HPDE6-E6E7 (cell line): ENCODE results near the gene USF3.

Experiments used
- DNase-seq: peaks from one replicate; pipeline ENCODE4 v3.0.0; 2011; ENCODE audit warnings: missing footprints; ENCODE audit errors: extremely low spot score

Gene USF3

DNA sequence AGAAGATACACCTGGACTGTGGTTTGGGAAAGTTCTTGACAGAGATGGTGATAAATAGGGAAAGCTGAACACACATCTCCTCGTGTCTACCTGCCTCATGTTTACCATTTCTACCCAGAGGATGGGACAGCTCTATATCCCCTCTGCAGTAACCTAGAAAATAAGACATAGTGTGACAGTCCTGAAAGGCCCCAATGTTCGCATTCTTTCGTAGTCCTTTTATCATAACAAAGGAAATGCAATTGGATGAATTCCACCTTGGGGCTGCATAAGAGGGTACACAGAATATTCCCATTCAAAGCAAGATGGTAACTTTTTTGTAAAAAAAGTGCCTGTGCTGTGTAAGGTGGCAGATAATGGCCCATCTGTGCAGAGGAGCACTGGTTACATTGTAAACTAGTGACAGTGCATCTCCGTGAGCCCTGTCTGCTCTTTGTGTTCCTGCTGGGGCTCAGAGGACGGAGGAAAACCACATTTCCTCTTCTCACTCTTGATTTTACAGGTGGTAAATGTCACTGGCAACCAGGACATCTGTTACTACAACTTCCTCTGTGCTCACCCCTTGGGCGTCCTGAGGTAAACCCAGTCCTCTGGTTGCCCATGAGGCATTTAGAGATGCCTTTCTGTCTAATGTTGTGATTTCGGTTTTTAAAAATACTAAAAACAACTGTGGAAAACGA lies 89.8 kb downstream of the USF3 start:
- DNase-seq: no peak

DNA sequence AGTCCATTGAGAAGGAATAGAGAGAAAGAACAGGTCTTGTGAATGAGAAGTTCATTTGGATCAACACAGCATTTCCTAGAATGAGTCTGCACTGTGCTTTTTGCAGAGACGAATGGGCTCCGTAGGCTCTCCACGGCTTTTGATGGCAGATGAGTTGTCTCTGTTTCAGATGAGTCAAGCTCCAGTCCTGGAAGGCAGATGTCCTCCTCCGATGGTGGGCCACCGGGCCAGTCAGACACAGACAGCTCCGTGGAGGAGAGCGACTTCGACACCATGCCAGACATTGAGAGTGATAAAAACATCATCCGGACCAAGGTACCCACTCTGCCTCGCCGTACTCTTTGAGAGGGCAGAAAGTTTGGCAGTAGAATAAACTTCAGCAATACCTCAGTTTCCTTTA lies 93.6 kb downstream of the USF3 start:
- no peak for DNase-seq

DNA sequence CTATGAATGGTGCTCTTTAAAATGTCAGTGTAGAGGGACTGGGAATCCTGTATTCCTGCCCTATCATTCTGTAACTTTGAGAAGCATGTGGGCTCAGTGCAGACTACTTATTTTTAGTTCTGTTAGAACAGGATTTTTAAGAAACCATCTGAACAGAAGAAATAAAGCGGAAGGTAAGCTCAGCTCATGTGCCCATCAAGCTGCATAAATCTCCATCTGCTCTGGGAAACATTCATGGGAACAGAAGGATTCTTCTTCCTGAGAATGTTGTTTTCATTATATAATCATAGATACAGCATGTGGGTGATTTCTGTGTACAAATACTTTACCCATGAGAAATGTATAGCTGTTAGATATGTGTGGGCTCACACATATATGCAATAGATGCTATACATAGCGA lies 94.2 kb downstream of the USF3 start:
- no peak for DNase-seq

DNA sequence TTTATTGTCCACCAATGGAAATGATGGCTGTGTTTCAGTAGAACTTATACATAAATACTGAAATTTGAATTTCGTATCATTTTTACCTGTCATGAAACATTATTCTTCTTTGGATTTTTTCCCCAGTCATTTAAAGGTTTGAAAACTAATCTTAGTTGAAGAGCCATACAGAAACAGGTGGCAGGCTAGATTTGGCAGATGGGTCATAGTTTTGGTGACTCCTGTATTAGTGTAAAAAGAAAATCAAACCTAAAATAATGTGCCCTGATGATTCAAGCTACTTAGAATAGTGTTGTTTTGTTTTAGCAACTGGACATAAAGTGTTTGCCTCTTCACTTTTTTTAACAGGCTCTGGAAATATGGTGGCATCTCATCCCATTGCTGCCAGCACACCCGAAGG lies 95.2 kb downstream of the USF3 start:
- no peak for DNase-seq

DNA sequence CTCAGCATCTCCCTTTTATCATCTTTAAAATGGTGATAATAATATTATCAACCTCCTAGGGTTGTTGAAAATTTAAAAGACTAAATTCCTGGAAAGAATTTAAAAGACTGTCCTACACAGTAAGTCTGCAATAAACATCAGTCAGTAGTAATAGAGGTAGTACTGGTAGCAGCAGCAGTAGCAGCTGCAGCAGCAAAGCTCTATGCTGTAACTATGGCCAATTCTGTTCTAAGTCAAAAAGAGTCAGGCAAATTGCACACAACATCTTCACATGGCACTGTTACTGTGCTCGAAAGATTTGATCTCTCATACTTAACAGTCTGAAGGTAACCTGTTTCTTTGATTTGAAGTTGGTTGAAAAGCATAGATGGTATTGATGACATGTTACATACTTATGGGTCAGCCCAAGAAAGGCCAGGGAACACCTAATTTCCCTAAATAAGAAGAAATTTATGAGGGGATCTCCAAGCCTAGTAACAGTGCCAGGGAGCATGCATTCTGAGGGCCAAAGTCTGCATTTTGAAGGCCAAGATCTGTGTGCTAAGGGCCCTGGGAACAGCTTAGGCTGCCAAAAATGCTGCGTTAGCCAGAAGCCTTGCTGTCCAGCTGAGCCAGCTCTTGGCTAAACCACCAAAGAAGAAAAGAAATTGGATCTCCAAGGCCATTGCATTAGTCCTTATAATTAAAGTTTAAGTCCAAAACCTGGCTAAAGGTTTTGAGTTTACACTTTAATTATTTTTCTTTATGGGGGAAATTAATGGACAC lies 95.8 kb downstream of the USF3 start:
- no peak for DNase-seq
